ENCODE measurements around the gene RAD51AP2.

The RAD51AP2 gene

DNA sequence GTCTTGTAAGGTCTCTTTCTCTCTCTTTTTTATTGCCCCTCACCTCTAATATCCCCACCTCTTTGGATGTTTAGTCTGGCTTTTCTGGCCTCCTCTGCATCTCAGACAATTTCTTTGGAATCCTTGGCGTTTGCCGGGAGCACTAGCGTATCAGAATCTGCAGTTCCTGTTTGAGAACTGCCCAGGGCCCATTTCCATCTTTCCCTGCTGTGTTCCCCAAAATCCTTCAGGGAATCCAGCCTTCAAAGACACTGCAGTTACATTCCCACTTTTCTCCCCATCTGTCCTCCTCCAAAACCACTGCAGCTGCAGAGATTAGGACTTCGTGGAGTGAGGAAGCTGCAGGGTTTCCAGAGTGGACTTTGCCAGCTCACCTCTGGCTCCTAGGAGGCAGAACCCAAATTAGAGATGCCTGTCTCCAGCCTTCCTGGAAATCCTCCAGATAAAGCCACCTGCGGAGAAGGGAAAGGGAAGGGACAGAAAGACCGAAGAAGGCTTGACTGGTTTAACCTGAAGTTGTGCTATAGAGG, 25.0 kb upstream of the RAD51AP2 start:
- TF ChIP-seq, protein P1, sequence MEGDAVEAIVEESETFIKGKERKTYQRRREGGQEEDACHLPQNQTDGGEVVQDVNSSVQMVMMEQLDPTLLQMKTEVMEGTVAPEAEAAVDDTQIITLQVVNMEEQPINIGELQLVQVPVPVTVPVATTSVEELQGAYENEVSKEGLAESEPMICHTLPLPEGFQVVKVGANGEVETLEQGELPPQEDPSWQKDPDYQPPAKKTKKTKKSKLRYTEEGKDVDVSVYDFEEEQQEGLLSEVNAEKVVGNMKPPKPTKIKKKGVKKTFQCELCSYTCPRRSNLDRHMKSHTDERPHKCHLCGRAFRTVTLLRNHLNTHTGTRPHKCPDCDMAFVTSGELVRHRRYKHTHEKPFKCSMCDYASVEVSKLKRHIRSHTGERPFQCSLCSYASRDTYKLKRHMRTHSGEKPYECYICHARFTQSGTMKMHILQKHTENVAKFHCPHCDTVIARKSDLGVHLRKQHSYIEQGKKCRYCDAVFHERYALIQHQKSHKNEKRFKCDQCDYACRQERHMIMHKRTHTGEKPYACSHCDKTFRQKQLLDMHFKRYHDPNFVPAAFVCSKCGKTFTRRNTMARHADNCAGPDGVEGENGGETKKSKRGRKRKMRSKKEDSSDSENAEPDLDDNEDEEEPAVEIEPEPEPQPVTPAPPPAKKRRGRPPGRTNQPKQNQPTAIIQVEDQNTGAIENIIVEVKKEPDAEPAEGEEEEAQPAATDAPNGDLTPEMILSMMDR (IDR thresholded peaks at IDR 0.05): no peak
- no peak overlapping the region for H3K27ac Mint-ChIP-seq
- no peaks in the 10 kb centered on the region for H3K36me3 Mint-ChIP-seq (ENCODE audit: low read depth)
- H3K9me3 Mint-ChIP-seq: no peaks in the 10 kb centered on the region
- no peak for DNase-seq
- H3K4me1 Mint-ChIP-seq: peaks cover 40% of the 10 kb centered on the region
- H3K27me3 Mint-ChIP-seq (ENCODE audit: low read depth, poor library complexity): peaks cover 52% of the 10 kb centered on the region
- no peak overlapping the region for H3K4me3 Mint-ChIP-seq

DNA sequence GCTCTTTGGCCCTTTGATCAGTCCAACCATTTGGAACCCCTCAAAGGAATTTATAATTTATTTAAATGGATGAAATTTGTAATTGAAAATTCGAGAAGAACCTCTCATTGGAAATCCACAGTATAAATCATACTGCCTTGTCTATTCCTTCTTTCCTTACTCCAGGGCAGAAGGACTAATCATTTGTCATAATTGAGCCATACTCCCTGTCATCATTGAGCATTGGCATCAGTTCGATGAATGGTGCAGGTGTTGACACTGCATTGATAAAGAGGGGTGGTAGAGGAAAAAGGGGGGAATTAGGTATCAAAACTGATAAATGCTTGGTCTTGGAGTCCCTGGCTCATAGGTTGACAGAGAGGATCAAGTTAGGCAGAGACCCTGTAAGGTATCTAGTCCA, 24.2 kb upstream of the RAD51AP2 start:
- Mint-ChIP-seq H3K4me3 (no peak overlapping the region), H3K4me1 (peaks cover 46% of the 10 kb centered on the region), H3K9me3 (no peaks in the 10 kb centered on the region), H3K27me3 (ENCODE audit: low read depth, poor library complexity) (peaks cover 58% of the 10 kb centered on the region), H3K27ac (no peak overlapping the region), H3K36me3 (ENCODE audit: low read depth) (no peaks in the 10 kb centered on the region)
- no peak for DNase-seq
- TF ChIP-seq, protein P1 (IDR thresholded peaks at IDR 0.05): no peak

GRCh38 chr2:17541531-17541950, 23.3 kb upstream of the RAD51AP2 start:
- DNase-seq: no peak
- no peak overlapping the region for H3K27ac Mint-ChIP-seq
- TF ChIP-seq, protein P1 (IDR thresholded peaks at IDR 0.05): no peak
- H3K36me3 Mint-ChIP-seq (ENCODE audit: low read depth): no peaks in the 10 kb centered on the region
- H3K27me3 Mint-ChIP-seq (ENCODE audit: low read depth, poor library complexity): peaks cover 63% of the 10 kb centered on the region
- no peaks in the 10 kb centered on the region for H3K9me3 Mint-ChIP-seq
- peaks cover 47% of the 10 kb centered on the region for H3K4me1 Mint-ChIP-seq
- peak overlapping the region; percentile 88 for H3K4me3 Mint-ChIP-seq

DNA sequence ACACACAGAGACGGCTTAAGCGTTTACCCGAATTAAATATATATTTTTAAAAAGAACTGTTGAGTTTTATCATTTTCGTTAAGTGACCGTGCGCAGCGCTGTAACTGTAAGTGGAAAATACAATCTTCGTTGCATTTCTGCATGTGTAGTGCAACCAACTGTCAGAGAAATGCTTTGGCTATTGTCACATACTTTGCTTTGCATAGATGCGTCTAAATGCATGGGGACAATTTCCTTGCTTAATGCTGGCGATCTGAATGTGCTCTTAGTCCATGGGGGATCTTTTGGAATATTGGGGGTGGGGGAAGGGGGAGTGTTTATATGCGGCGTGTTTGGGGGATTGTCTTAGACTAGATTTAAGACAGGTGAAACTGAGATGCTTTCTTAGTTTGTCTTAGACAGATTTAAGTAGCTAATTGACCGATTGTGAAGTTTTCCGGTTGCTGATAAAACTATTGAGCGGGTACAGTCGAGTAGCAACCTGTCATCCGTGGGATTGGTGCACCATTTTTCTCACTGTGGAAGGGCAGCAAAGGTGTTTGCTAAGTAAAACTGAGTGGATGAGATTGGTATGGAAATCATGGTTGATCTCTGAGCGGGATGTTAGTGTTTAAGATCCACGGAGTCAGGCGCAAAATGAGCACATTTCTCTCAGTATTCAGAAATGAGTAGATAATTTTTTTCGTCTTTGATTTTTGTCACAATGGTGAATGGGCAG, 22.7 kb upstream of the RAD51AP2 start:
- TF ChIP-seq, protein P1 (IDR thresholded peaks at IDR 0.05): no peak
- no peaks in the 10 kb centered on the region for H3K9me3 Mint-ChIP-seq
- peaks cover 66% of the 10 kb centered on the region for H3K27me3 Mint-ChIP-seq (ENCODE audit: low read depth, poor library complexity)

DNA sequence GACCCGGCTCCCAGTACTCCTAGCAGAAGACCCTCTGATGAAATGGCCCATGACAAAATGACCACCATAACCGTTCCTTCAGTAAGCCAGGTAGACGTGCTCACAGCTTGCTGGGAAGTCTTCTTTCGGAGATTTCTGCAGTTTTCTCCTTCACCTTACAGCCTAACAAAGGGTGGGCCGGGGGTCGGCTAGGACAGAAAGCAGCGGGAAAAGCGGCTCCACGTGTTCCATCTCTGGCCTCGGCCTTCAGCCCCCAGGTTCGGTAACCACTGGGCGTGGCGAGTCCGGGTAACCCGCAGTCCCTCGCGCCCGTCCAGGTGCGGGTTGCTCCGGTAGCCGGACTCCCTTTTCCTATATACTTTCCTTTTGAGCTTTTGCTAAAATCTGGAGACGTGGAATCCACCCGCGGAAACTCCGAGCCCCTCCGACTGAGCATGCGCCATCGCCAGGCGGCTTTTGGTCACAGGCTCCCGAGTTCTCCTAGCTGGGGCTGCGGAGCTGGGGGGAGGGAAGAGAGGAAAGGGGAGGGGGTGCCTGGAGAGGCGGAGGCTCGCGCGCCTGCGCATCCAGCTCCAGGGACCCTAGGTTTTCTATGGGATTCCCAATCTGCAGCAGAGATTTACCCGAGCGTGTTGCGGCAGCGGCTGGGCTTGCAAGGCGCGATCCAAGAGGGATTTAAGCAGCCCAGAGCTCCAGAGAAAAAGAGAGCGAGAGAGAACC, 22.0 kb upstream of the RAD51AP2 start, which contains the start of gene VSNL1:
TSS of gene VSNL1 (plus strand) at position 604 of the 720 bp plus-strand sequence. CDS start 51,379 bp downstream, outside the sequence.
- Mint-ChIP-seq H3K4me1 (peaks cover 47% of the 10 kb centered on the region), H3K4me3 (peak within 1 kb of the TSS; percentile 88), H3K36me3 (ENCODE audit: low read depth) (no peaks in the 10 kb centered on the region), H3K27me3 (ENCODE audit: low read depth, poor library complexity) (peaks cover 66% of the 10 kb centered on the region), H3K9me3 (no peaks in the 10 kb centered on the region), H3K27ac (peak within 1 kb of the TSS; percentile 84)
- DNase-seq: peak; percentile 96
- TF ChIP-seq, protein P1 (IDR thresholded peaks at IDR 0.05): no peak

More for the DNA sequence above, 22.7 kb upstream of the RAD51AP2 start:
- H3K4me3 Mint-ChIP-seq: peak overlapping the region; percentile 88
- DNase-seq: no peak
- no peaks in the 10 kb centered on the region for H3K36me3 Mint-ChIP-seq (ENCODE audit: low read depth)
- peaks cover 47% of the 10 kb centered on the region for H3K4me1 Mint-ChIP-seq
- H3K27ac Mint-ChIP-seq: peak overlapping the region; percentile 84

Data from nephron progenitor cell (in vitro differentiated cells).